Pancreas (tissue), 10 donors: ENCODE results near the gene APOOL. TPM values are rescaled to one million over a fixed set of nuclear protein-coding genes. Genes with fewer than 3 reads are reported as not detected.

Experiments used
- ATAC-seq, 4 donors: fragments of 200-7000 bp; cut with Tn5 transposase; one replicate each; pipeline versions ENCODE4 v1.8.0 to v1.9.1; 2020; ENCODE audit warnings: mild to moderate bottlenecking in 4 of 4, moderate library complexity in 4 of 4
- DNase-seq, 6 donors: peaks; one replicate each; pipeline ENCODE4 v3.0.0-alpha.2; 2020
- FAIRE-seq: peaks from 2 replicates; lab custom pipeline; 2012; peaks lifted over from hg19 to GRCh38; lab: Jason Lieb, UNC
- H3K27ac ChIP-seq, 4 donors: fragments of 200-600 bp; sonication (generic); 1 replicate in 3 of 4; 2 replicates in 1 of 4; pipeline versions ENCODE4 v1.5.0 to v1.8.0; 2020
- H3K27me3 ChIP-seq, 4 donors: fragments of 200-600 bp; one replicate each; pipeline ENCODE4 v1.8.0; 2021
- H3K36me3 ChIP-seq, 3 donors: fragments of 200-600 bp; sonication (generic) in 1 of 3; one replicate each; pipeline versions ENCODE4 v1.5.0 to v1.8.0; 2020 to 2021
- H3K4me1 ChIP-seq, 3 donors: fragments of 200-600 bp; one replicate each; pipeline ENCODE4 v1.8.0; 2021
- H3K4me3 ChIP-seq, 4 donors: fragments of 200-600 bp; sonication (generic) in 2 of 4; one replicate each; pipeline versions ENCODE4 v1.5.0 to v1.8.0; 2020 to 2021
- H3K9me3 ChIP-seq, 4 donors: fragments of 200-600 bp; one replicate each; pipeline ENCODE4 v1.8.0; 2021
- WGBS, 2 donors: extraction: QIAGEN DNeasy Blood & Tissue Kit; methylation state at CpG; one replicate each; pipeline ENCODE4 v1.1.7; 2013; 5-methylcytosine and 5-hydroxymethylcytosine counted together
- intact Hi-C, 3 donors: fragments of 100-400 bp; cut with DNase I; formaldehyde crosslinking; loops; one replicate each; pipeline versions ENCODE4 v1.11.1 to v1.14.2; 2022
- polyA plus RNA-seq, 2 donors: library from polyadenylated mRNA; stranded (reverse); fragments of 200-250 nt; gene quantifications; one replicate each; pipeline ENCODE4 v1.2.3, GENCODE V29; 2013
- total RNA-seq, 6 donors: library from RNA; stranded (reverse); fragmentation: NEBNext Ultra II Directional in 4 of 6; extraction: Animal tissue kit (Norgen Biotek cat#: 25700) in 4 of 6; gene quantifications; one replicate each; pipeline versions ENCODE4 v1.2.1 to v1.2.4, GENCODE V29; 2021 to 2023
- TF ChIP-seq, protein P1 (sequence below), 4 donors: fragments of 200-600 bp; sonication (generic) in 3 of 4; IDR thresholded peaks; one replicate each; pipeline versions ENCODE4 v1.5.0 to v1.8.0; 2021; ENCODE audit warnings: antibody characterized with exemption in 4 of 4
- donor health status: healthy with polysubstance abuse.
- donor health status: DM: no; HTN: no; CAD: no; lungs with moderate emphysema.
- donor health status: DM: no; HTN: no; CAD: no.
- donor health status: control.
- donor health status: control.
- donor health status: Bipolar disorder and iron deficiency.
- donor health status: DM: yes; HTN: yes; CAD: no.
- donor health status: DM: no; HTN: no; CAD: no.
- donor health status: DM: no; HTN: no; CAD: no.
- donor health status: DM: yes; HTN: yes; CAD: no.

The APOOL gene
- total and polyA plus RNA-seq, 8 donors, result 2.7 to 13.7 (median 9.9) TPM

DNA sequence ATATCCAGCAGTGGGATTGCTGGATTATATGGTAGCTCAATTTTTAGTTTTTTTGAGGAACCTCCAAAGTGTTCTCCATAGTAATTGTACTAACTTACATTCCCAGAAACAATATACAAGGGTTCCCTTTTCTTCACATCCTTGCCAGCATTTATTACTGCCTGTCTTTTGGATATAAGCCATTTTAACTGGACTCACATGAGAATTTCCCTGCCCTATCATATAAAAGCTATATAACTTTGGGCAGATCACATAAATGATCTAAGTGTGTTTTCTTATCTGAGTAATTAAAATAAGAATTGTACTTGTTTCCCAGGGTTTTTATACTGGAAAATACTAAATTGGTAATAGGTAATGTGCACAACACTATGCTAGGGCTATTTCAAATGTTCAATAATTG lies 25.4 kb downstream of the APOOL start:
- no peak overlapping the region for H3K27ac ChIP-seq
- no peaks in the 10 kb centered on the region for H3K4me1 ChIP-seq
- DNase-seq (no peak), FAIRE-seq (no peak), ATAC-seq (no peak)
- TF ChIP-seq, protein P1, sequence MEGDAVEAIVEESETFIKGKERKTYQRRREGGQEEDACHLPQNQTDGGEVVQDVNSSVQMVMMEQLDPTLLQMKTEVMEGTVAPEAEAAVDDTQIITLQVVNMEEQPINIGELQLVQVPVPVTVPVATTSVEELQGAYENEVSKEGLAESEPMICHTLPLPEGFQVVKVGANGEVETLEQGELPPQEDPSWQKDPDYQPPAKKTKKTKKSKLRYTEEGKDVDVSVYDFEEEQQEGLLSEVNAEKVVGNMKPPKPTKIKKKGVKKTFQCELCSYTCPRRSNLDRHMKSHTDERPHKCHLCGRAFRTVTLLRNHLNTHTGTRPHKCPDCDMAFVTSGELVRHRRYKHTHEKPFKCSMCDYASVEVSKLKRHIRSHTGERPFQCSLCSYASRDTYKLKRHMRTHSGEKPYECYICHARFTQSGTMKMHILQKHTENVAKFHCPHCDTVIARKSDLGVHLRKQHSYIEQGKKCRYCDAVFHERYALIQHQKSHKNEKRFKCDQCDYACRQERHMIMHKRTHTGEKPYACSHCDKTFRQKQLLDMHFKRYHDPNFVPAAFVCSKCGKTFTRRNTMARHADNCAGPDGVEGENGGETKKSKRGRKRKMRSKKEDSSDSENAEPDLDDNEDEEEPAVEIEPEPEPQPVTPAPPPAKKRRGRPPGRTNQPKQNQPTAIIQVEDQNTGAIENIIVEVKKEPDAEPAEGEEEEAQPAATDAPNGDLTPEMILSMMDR (IDR thresholded peaks at IDR 0.05), result no peak
- no peaks in the 10 kb centered on the region for H3K9me3 ChIP-seq
- H3K36me3 ChIP-seq, result no peaks in the 10 kb centered on the region
- H3K4me3 ChIP-seq, result no peak overlapping the region
- no peaks in the 10 kb centered on the region for H3K27me3 ChIP-seq
- intact Hi-C loops, result no loop called here

DNA sequence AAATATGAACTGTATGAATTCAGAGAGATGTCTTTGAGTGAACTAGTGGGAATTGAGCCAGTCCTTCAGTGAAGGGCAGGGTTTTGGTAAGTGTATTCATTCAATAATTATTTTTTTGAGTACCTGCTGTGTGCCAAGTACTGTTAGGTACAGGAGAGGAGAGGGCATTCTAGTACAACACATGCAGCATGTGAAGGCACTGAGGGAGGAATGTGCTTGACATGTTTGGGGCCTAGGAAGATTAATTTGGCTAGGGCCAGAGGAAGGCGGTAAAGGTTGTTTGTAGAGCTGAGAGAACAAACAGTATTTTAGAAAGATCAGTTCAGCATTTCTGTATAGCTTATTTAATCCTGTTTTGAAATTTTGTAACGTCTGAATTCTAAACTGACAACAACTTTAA lies 27.8 kb downstream of the APOOL start:
- peak in 2 of 4 donors; percentile 33 to 65 for ATAC-seq
- WGBS, 2 donors, result 25 to 26% methylated on average over 2 of the region's 2 CpGs
- DNase-seq, result no peak
- intact Hi-C loops, result no loop called here
- Histone ChIP-seq H3K36me3 (no peaks in the 10 kb centered on the region), H3K4me3 (no peak overlapping the region), H3K27ac (no peak overlapping the region), H3K27me3 (no peaks in the 10 kb centered on the region), H3K4me1 (no peaks in the 10 kb centered on the region), H3K9me3 (no peaks in the 10 kb centered on the region)
- TF ChIP-seq, protein P1 (IDR thresholded peaks at IDR 0.05), result no peak
- FAIRE-seq, result no peak

DNA sequence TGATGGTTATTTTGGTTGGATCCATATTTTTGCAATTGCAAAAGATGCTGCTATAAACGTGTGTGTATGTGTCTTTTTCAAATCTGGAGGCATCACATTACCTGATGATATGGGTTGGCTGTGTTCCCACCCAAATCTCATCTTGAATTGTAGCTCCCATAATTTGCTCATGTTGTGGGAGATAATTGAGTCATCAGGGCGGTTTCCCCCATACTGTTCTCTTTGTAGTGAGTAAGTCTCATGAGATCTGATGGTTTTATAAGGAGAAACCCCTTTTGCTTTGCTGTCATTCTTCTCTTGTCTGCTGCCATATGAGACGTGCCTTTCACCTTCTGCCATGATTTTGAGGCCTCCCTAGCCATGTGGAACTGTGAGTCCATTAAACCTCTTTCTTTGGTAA lies 33.4 kb downstream of the APOOL start:
- no peak overlapping the region for H3K27ac ChIP-seq
- no peaks in the 10 kb centered on the region for H3K36me3 ChIP-seq
- TF ChIP-seq, protein P1 (IDR thresholded peaks at IDR 0.05), result no peak
- DNase-seq (no peak), ATAC-seq (no peak), FAIRE-seq (no peak)
- intact Hi-C loops, result no loop called here
- no peak overlapping the region for H3K4me3 ChIP-seq
- no peaks in the 10 kb centered on the region for H3K27me3 ChIP-seq
- 40 to 79% methylated on average over 3 of the region's 3 CpGs for WGBS, 2 donors
- no peaks in the 10 kb centered on the region for H3K4me1 ChIP-seq
- no peaks in the 10 kb centered on the region for H3K9me3 ChIP-seq

GRCh38 chrX:85051627-85052026 lies 48.0 kb downstream of the APOOL start:
- Histone ChIP-seq H3K9me3 (no peaks in the 10 kb centered on the region), H3K36me3 (no peaks in the 10 kb centered on the region), H3K27me3 (no peaks in the 10 kb centered on the region), H3K4me1 (no peaks in the 10 kb centered on the region), H3K27ac (no peak overlapping the region), H3K4me3 (no peak overlapping the region)
- intact Hi-C loops, result no loop called here
- ATAC-seq (no peak), FAIRE-seq (no peak), DNase-seq (no peak)
- TF ChIP-seq, protein P1 (IDR thresholded peaks at IDR 0.05), result no peak
- 34 to 81% methylated on average over 1 of the region's 1 CpG for WGBS, 2 donors

DNA sequence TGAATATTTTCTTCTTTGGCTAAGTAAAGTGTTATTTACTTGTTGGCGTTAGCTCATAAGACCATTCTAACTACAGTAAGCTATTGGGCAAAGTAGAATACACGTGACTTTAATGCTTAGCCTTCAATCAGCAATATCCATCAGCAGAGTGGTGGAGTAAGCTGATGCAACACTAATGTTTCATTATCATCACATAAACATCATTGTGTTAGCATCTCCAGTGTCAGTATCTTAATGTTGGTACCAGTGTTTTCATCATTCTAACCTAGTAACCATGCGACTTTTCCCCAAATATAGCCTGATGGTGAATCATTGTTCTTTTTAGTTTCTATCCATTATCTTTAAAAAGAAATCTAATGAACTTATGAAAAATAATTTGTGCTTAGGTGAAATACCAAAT lies 48.5 kb downstream of the APOOL start:
- no peaks in the 10 kb centered on the region for H3K27me3 ChIP-seq
- intact Hi-C loops, result no loop called here
- no peaks in the 10 kb centered on the region for H3K4me1 ChIP-seq
- no peak for FAIRE-seq
- no peak for ATAC-seq
- TF ChIP-seq, protein P1 (IDR thresholded peaks at IDR 0.05), result no peak
- no peaks in the 10 kb centered on the region for H3K36me3 ChIP-seq
- H3K4me3 ChIP-seq, result no peak overlapping the region
- no peak overlapping the region for H3K27ac ChIP-seq
- H3K9me3 ChIP-seq, result no peaks in the 10 kb centered on the region
- no peak for DNase-seq
- 31 to 54% methylated on average over 3 of the region's 3 CpGs for WGBS, 2 donors
